HG02981 (cell line): ENCODE data around the gene MAP2.
A peak's percentile ranks its signal among the peaks of the same experiment; 100 is the strongest.

Experiments
- ATAC-seq: cut with Tn5 transposase; IDR thresholded peaks from one replicate; pipeline ENCODE4 v1.9.1; 2021; ENCODE audit warnings: mild to moderate bottlenecking, moderate library complexity; ENCODE audit not compliant: unreplicated experiment

Gene MAP2

DNA sequence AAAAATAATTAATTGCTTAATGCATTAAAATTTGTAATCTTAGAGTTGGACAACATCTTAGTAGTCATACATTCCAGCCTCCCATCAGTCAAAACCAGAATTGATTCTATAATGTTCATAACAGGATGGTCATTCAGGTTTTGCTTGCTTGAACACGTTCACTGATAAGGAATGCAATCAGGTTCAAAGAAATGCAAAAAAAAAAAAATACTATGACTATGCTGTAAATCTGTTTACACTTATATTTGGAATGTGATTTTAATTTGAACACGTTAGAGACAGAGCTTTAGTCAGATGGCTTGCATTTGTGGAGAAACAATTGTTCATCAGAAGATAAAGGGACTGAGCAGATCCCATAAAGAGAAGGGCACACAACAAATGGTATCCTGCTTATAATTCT, 216.5 kb downstream of the MAP2 start:
- no peak for ATAC-seq

- ATAC-seq = no peak
These were observed 218.4 kb downstream of the MAP2 start for GRCh38 chr2:209642146-209642820.

- ATAC-seq = no peak
These were observed 221.0 kb downstream of the MAP2 start for GRCh38 chr2:209644842-209645241.

DNA sequence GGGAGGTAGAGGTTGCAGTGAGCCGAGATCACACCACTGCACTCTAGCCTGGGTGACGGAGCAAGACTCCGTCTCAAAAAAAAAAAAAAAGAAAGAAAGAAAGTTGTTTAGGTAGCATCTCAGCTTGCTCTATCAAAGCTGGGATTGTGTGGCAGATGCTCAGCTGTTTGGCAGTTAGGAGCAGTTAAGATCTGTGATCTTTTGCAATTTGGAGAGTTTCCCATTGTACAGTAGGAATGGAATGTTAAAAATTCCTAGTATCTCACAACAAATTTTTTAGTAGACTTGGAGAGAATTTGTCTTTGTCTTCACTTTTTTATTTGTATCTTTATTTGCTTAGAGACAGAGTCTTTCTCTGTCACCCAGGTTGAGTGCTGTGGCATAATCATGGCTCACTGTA, 224.9 kb downstream of the MAP2 start:
- no peak for ATAC-seq

DNA sequence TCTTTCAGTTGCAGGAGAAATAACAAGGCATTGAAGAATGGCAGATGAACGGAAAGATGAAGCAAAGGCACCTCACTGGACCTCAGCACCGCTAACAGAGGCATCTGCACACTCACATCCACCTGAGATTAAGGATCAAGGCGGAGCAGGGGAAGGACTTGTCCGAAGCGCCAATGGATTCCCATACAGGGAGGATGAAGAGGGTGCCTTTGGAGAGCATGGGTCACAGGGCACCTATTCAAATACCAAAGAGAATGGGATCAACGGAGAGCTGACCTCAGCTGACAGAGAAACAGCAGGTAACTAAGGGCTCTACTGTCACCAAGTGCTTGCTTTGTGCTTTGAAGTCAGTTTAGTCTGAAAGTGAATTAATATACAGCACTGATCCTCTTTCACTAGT, 229.3 kb downstream of the MAP2 start:
- no peak for ATAC-seq

DNA sequence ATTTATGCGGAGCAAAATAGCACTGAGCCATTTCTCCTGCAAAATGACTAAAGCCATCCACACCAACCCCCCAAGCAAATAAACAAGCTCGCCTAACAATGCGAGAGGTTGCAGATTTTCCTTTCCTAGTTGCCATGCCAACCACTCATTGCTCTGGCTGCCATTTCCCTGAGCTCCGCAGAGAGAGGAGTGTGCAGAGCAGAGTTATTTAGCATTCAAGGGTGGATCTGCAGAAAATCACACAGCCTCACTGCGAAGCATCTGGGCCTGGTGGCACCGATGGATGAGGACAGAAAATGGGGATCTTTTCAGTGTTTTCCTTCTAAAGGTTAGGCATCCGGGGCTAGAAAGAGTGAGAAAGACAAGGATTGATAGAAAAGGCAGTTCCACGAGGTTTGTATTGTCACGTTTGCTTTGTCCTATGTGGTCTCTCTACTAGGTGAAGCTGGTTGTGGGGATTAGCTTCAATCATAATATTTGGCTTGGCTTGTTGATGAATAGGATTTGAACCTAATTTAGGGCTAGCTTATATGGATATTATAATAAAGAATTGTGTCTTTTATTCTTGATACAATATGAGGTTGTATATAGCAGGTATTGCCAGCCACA, 237.5 kb downstream of the MAP2 start:
- ATAC-seq = no peak

GRCh38 chr2:209662021-209662420, 238.2 kb downstream of the MAP2 start:
- no peak for ATAC-seq

GRCh38 chr2:209663139-209663538, 239.3 kb downstream of the MAP2 start:
- peak; percentile 47 for ATAC-seq

GRCh38 chr2:209663656-209664055, 239.8 kb downstream of the MAP2 start:
- ATAC-seq = no peak

DNA sequence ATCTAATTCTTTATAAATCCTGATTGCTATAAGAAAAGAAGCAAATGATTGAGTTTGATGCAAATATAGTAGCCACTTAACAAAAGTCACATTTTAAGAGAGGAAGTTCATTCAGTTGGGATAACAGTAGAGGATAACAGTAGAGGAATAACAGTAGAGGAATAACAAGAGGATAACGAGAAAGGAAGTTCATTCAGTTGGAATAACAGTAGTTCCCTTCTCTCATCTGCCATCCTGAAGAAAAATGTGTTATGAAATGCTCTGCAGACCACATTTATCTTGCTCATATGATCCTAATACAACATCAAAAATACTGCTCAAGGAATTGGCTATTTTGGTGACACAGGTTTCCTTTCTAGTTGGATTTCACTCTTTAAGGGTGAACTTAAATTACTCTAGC, 242.4 kb downstream of the MAP2 start:
- no peak for ATAC-seq

GRCh38 chr2:209671020-209671680, 247.3 kb downstream of the MAP2 start:
- no peak for ATAC-seq

GRCh38 chr2:209673811-209674210, 250.0 kb downstream of the MAP2 start:
- ATAC-seq = no peak

- ATAC-seq = no peak
These were observed 256.7 kb downstream of the MAP2 start for GRCh38 chr2:209680596-209680995.

DNA sequence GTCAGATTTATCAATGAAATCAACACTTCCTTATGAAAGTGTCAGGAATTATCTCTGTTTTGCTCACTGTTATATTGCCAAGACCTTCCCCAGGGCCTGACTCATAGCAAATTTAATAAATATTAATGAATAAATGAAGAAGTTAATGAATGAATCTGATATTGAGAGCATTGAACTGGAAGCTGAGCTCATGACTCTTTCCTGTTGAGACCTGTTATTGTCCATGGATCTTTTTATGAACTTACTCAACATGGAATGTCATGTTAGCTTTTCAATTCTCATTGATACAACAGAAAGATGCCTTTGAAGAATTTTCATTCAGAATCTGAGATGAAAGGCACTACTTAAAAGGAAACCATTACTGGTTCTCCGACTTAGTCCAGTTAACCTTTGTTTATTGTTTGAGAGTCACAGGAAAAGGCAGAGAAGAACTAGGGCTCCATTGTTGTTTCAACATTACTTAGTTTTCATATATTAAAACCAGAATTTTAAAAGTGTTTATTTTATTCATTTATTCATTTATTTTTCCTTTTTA, 257.4 kb downstream of the MAP2 start:
- ATAC-seq = no peak

DNA sequence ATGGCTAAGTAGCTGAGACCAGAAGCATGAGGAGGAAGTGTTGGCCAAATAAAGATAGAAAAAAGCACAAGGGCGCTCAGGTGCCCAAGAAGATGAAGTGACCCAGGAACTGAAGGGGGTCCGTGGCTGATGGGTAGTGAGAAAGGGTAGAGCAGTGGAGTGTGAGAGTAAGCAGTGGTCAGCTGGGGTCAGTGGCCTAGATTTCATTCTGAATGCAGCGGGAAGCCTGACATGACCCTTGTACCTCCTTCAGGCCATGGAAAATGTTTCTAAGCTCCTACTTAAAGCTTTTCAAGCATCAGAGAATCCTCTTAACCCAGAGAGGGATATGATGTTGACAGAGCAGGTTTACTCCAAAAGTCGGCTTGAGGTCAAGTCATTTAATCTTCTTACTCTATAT, 258.8 kb downstream of the MAP2 start:
- no peak for ATAC-seq

DNA sequence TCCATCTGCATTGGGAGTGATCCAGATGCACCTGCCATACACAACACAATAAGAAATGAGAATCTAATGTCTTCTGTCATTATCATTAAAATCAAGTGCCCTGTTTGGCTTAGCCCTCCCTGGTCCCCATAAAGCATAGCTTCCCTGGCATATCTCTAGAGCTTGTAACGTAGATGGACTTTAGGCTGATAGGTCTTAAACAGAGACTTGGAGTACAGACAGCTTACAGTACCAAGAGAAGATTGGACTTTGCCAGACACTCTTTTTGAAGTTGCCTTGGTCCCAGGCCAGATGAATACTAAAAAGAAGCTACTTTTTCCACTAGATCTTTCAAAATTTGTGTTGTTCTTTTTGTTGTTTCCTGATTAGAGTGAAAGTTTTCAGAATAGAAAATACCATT, 261.5 kb downstream of the MAP2 start:
- ATAC-seq = no peak

GRCh38 chr2:209685963-209686362, 262.1 kb downstream of the MAP2 start:
- no peak for ATAC-seq

- ATAC-seq = no peak
These were observed 262.6 kb downstream of the MAP2 start for GRCh38 chr2:209686448-209686847.

GRCh38 chr2:209687323-209687969, 263.6 kb downstream of the MAP2 start:
- no peak for ATAC-seq

GRCh38 chr2:209688385-209688784, 264.5 kb downstream of the MAP2 start:
- ATAC-seq = no peak

DNA sequence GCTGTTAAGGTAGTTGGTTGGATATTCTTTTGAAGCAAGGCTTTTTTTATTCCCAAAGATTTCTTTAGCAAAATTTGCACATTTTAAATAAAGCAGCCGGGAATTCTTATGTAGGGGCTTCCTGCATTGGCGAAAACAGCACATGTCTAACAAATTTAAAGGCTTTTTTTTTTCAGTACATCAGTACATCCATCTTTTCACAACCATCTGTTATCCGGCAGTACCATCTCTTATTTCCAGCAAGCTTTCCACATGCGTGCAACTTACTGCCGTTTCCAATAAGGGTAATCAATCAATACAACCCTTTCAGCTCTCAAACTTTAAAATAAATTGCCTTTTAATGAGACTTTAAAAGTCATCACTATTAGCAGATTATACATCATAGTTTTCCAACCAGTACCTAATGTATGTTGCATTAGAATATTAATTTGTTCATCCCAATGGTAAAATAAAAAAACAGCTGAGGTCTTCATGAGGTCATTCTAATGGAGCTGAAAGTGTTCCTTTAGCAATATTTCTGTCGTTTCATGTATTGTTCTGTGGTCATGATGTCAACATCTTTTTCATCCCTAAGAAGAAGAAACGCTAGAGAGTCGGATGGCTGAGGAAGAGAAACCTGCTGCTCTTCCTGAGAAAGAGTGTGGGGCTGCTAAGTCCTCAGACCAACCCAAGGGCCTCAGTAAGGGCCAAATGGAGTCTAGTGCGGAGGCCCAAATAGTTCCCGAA, 266.3 kb downstream of the MAP2 start:
- ATAC-seq = no peak
